Measurements from ENCODE around the gene CCDC9B.

Gene CCDC9B

DNA sequence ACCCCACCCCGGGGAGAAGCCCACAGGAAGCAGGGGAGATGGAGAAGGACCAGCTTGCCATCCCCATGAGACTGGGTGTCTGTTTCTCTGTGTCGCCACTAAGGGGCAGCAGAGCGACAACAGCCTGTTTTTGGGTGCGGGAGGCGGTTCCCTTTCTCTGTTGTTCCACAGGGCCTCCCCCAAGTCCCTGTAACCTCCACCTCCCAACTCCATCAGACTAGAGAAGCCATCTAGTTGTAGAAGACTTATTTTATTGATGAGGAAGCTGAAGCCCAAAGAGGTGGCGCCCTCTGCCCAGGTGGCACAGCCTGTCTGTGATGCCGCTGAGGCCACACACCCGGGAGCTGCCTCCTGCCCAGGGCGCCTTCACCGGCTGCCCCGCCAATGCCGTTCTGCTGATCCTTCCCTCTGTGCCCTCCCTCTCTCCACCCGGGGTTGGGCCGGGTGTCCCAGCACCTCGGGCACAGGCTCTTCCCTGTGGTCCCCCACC is 3.9 kb upstream of the CCDC9B start:
- DNase-seq = no peak

- no peak for DNase-seq
These were observed 3.5 kb upstream of the CCDC9B start for GRCh38 chr15:40344217-40344616.

GRCh38 chr15:40343512-40343911 is 2.8 kb upstream of the CCDC9B start:
- DNase-seq = no peak

DNA sequence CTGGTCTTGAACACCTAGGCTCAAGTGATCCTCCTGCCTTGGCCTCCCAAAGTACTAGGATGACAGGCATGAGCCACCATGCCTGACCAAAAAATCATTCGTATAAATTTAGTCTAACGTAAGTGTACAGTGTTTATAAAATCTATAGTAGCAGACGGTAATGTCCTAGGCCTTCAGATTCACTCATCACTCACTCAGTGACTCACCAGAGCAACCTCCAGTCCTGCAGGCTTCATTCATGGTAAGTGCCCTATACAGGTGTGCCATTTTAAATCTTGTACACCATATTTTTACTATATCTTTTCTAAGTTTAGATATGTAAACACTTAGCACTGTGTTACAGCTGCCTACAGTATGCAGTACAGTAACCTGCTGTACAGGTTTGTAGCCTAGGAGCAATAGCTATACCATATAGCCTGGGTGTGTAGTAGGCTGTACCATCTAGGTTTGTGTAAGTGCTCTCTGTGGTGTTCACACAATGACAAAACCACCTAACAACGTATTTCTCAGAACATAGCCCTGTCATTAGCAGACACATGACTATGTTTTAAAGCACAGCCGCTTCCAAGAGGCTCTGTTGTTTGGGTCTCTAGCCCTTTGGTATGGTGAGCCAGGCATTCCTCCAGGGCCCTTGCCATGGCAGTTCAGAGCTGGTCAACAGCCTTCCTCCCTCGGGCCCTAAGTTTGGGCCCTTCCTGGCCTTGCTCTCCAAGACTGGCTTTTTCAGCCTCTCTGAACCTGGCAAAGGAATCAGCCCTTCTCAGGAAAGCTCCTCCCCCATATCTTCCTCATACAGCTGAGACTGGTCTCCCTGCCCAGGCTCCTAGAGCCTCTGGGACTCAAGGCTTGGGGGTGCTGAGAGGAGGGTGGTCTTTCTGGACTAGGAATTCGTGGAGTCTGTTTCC is 1.9 kb upstream of the CCDC9B start:
- DNase-seq = no peak

GRCh38 chr15:40340038-40340739 is 550 bp downstream of the CCDC9B start:
- no peak for DNase-seq

DNA sequence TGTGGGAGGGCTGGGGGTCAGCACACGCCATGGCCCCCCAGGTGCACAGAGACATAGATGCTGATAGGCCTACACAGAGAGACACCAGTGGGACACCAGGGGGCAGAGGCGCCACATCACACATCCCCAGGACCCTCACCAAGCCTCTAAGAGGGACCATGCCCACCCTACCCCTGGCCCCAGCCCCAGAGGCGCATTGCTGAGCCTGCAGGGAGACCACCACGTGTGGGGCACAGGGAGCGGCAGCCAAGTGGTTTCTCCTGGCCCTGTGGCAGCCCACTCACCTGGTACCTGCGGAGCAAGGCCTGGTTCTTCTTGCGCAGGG is 1.2 kb downstream of the CCDC9B start:
- DNase-seq = no peak

- DNase-seq = no peak
These were observed 1.7 kb downstream of the CCDC9B start for GRCh38 chr15:40338921-40339620.

DNA sequence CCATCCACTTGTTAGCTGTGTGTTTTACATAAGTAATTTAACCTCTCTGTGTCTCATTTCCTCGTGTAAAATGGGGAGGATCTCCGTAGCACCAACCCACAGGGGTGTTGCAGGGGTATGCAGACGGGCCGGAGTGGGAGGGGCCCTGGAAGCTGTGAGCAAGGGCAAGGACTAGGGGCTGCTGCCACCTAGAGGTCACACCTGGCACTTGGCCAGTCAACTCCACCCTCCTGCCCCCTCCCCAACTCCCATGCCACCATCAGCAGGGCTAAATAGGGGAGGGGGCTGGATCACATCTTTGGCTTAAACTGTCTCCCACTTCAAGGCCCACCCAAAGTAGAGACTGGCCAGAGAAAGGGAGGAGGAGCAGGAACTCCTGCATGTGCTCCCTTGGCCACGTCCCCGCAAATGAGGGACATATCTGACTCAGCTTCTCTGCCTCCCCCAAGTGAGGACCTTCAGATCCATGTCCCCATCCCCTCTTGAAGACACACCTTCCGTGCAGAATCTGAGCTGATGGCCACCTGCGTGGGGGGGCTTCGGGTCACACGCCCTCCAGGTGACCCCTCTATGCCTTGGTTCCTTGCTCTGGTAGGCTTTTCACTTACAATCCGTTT is 2.6 kb downstream of the CCDC9B start:
- no peak for DNase-seq

GRCh38 chr15:40337597-40337996 is 3.1 kb downstream of the CCDC9B start:
- no peak for DNase-seq

- DNase-seq = no peak
These were observed 4.0 kb downstream of the CCDC9B start for GRCh38 chr15:40336744-40337122.

- no peak for DNase-seq
These were observed 4.6 kb downstream of the CCDC9B start for GRCh38 chr15:40335938-40336743.

- no peak for DNase-seq
These were observed 5.6 kb downstream of the CCDC9B start for GRCh38 chr15:40334941-40335795.

DNA sequence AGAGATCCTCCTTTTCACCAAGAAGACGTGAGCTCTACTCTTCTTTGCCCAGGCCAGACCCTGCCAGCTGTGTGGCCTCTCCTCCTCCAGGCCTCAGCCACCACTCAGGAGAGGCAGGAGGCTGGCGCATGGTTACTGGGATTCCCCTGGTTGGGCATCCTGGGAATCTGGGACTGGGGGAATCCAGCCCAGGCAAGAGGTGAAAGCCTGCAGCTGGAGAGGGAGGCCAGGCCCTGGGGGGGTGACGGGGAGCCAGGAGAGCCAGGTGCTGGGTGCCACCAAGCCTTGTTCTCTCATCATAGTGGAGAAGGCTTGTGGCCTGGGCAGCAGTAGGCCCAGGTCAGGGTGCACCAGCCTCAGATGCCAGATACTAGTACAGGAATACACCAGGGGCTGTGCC is 6.2 kb downstream of the CCDC9B start:
- no peak for DNase-seq

- no peak for DNase-seq
These were observed 6.7 kb downstream of the CCDC9B start for GRCh38 chr15:40333922-40334492.

DNA sequence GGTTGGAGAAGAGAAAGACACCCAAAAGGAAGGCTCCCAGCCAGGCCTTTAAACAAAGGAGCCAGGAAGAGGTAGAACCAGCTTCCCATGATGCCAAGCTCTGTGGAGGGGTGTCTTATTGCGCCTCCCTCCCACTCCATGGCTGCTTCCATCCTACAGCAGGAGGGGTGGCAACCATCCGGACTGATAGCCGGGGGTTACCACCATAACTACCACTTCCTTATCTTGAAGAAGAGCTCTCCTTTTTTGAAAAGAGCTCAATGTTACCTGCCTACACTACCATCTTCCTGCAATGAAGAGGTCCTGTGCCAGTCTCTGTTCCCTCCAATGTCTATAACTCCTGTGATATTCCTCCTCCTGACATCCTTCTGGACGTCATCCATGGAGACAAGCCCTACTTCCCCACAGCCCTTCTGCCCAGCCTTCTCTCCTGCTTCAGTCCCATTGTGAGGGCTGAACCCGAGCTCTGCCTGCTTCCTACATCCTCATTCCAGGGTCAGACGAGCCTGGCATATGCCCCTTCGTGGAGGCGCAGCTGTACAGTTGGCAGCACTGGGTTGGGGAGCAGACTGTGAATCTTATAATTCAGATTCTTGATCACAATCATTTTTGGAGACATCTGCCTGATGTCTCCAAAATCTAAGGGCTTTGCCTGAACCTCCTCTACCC is 8.5 kb downstream of the CCDC9B start:
- DNase-seq = no peak

- no peak for DNase-seq
These were observed 9.1 kb downstream of the CCDC9B start for GRCh38 chr15:40331637-40332036.

- no peak for DNase-seq
These were observed 9.7 kb downstream of the CCDC9B start for GRCh38 chr15:40331026-40331425.

DNA sequence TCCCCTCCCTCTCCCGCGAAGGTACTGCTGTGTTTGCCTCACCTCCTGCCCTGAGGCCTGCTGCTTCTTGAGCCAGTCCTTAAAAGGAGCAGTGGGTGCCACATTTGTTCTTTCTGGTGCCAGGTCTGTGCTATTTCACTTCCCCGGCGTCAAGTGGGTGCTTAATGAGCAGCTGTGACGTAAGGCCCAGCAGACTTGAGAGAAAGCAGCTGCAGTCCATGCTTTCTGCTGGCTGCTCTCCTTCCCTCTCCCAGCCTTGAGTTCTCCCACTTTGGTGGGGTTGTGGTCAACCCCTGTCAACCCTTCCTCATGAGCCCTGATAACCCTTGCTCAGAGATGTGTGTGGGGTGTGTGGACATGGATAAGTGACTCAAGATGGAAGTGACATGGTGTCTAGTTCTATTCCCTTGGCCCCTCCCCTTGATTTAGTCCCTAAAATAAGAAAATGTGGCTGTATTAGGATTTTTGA is 10.3 kb downstream of the CCDC9B start:
- no peak for DNase-seq

DNA sequence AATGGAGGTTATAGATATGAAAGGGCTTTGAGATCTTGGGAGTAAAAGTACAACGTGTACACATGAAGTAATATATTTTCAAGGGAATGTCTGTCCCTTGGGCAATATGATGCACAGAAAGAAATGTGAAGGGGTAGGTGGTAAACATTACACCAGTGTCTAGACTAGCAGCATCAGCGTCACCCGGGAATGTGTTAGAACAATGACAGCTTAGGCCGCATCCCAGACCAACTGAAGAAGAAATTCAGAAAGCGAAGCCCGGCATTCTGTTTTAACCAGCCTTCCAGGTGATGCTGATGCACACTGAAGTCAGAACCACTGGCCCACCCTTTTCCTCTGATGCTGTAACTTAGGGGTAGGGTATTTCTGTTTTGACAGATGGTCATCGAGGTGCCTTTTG is 10.9 kb downstream of the CCDC9B start:
- no peak for DNase-seq

DNA sequence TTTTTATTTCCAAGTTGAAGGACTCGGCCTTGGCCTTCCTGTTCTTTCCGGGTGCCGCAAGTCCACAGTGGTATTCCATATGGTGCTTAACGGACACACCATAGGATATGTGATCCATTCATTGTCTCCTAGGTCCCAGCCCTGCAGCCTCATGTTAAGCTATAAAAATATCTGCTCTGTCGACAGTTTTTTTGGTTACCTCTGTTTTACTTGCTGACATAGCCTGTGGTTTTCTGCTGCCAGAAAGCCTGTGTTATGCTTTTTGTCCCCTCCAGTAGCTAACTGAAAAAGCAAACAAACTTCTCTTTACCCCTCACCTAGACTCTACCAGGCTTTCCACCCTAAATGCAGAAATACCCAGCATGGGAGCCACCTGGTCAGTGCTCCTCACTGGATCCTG is 12.0 kb downstream of the CCDC9B start:
- no peak for DNase-seq
